ENCODE measurements around the gene CNTNAP4. TPM values are rescaled to one million over a fixed set of nuclear protein-coding genes. Genes with fewer than 3 reads are reported as not detected.
A peak's percentile ranks its signal among the peaks of the same experiment; 100 is the strongest.

The CNTNAP4 gene
- total and polyA plus RNA-seq, 2 of the 8 experiments (the other 6 are each of a cell fraction or from before 2014, with no cell fraction given), result not detected

DNA sequence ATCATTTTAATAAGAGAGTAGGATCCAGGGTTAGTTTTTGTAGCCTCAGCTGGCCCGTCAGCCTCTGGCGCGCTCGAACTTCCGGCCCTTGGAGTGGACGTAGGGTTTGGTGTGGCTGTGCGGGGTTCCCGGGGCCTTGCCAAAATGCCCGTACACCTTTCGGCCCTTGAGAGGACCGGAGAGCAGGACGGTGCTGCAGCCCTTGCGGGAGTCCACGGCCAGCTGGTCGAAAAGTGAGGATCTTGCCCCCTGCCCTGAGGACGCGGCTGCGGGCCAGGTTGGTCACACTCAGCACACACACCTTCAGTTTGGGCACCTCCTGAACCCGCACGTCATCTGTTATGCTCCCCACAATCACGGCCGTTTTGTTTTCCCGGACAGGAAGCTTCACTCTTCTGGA is 42.2 kb upstream of the CNTNAP4 start:
- H3K36me3 ChIP-seq (ENCODE audit: control insufficient read depth in 2 of 4, insufficient read depth in 4 of 4, low read length in 3 of 4), result no peaks in the 10 kb centered on the region
- 94% methylated on average over 18 of the region's 23 CpGs; no CpG with 5 or more reads in 1 of the 2 experiments for WGBS, 2 experiments (ENCODE audit: extremely low coverage in 1 of 2, insufficient coverage in 1 of 2, insufficient read length in 1 of 2, insufficient replicate concordance in 2 of 2, low coverage in 1 of 2, low lambda C conversion rate in 2 of 2, missing lambda C conversion rate in 1 of 2)
- no peak overlapping the region for H2BK120ac ChIP-seq (replicated peaks; ENCODE audit: low read depth, low read length)
- no peak overlapping the region; the same call in 1 of the 2 replicates for H3K18ac ChIP-seq (ENCODE audit: extremely low read depth, low read length)
- ChIA-PET CTCF (ENCODE audit: partially characterized antibody) (no interaction called here), POLR2A (ENCODE audit: partially characterized antibody) (no interaction called here)
- no peaks in the 10 kb centered on the region for H3K4me1 ChIP-seq (replicated peaks in 1 of 4; ENCODE audit: control insufficient read depth in 3 of 4, insufficient read depth in 4 of 4, low read length in 3 of 4)
- H2BK15ac ChIP-seq (ENCODE audit: low read length), result no peak overlapping the region
- no peak overlapping the region for H2AK5ac ChIP-seq (ENCODE audit: low read depth, low read length)
- H2BK5ac ChIP-seq (ENCODE audit: low read depth, low read length), result no peak overlapping the region
- H3K27me3 ChIP-seq (replicated peaks in 1 of 4; ENCODE audit: control insufficient read depth in 3 of 4, extremely low read depth in 1 of 4, insufficient read depth in 3 of 4, low read length in 3 of 4), result no peaks in the 10 kb centered on the region
- H3K56ac ChIP-seq (replicated peaks; ENCODE audit: insufficient read length, low read depth, low read length), result no peak overlapping the region
- no peaks in the 10 kb centered on the region for H3K79me1 ChIP-seq (ENCODE audit: low read depth, low read length)
- H3K4me3 ChIP-seq (ENCODE audit: extremely low read depth in 1 of 4, insufficient read depth in 2 of 4, low read depth in 3 of 4, low read length in 4 of 4), result no peak overlapping the region
- H3K4me2 ChIP-seq (ENCODE audit: insufficient read depth in 1 of 2, low read depth in 2 of 2, low read length in 2 of 2), result no peak overlapping the region
- no peak overlapping the region for H3K23ac ChIP-seq (ENCODE audit: insufficient read length)
- DNase-seq (ENCODE audit: low read depth in 1 of 2, low spot score in 2 of 2) (no peak), FAIRE-seq (no peak)
- no peak overlapping the region for H3K14ac ChIP-seq (ENCODE audit: insufficient read length)
- H2BK12ac ChIP-seq (ENCODE audit: low read depth, low read length), result no peak overlapping the region
- no peak overlapping the region for H3K27ac ChIP-seq (ENCODE audit: low read depth, low read length)
- H2AFZ ChIP-seq (ENCODE audit: low read length), result peak overlapping the region; percentile 32; the same call in 1 of the 2 replicates
- no peak overlapping the region for H2BK20ac ChIP-seq (ENCODE audit: low read length)
- H3K9ac ChIP-seq (replicated peaks in 1 of 4; ENCODE audit: extremely low read depth in 1 of 4, low read depth in 3 of 4, low read length in 3 of 4), result no peak overlapping the region
- H4K20me1 ChIP-seq (replicated peaks in 1 of 2; ENCODE audit: control insufficient read depth in 1 of 2, insufficient read depth in 2 of 2, low read length in 2 of 2), result no peaks in the 10 kb centered on the region
- H4K91ac ChIP-seq (replicated peaks; ENCODE audit: insufficient read length, low read length), result no peak overlapping the region
- no peak overlapping the region for H4K8ac ChIP-seq (ENCODE audit: extremely low read depth, insufficient read depth, low read length)
- no peak overlapping the region for H4K5ac ChIP-seq (ENCODE audit: insufficient read length, low read depth, low read length)
- no peaks in the 10 kb centered on the region for H3K9me3 ChIP-seq (ENCODE audit: insufficient read depth in 2 of 2, low read depth in 1 of 2, low read length in 1 of 2)
- no peaks in the 10 kb centered on the region for H3K79me2 ChIP-seq (ENCODE audit: control insufficient read depth in 1 of 2, insufficient read depth in 2 of 2, low read length in 2 of 2)
- H3K4ac ChIP-seq (replicated peaks; ENCODE audit: insufficient read length, low read depth, low read length), result no peak overlapping the region
- TF ChIP-seq TCF12 (IDR thresholded peaks at IDR 0.05; ENCODE audit: low read depth, low read length) (no peak), PHF8 (conservative IDR thresholded peaks at IDR 0.05; ENCODE audit: low read depth, low read length) (no peak), CBX5 (IDR thresholded peaks at IDR 0.05; ENCODE audit: low read depth, low read length) (no peak), SUZ12 (IDR thresholded peaks at IDR 0.05; ENCODE audit: low read length) (no peak), KDM5A (IDR thresholded peaks at IDR 0.05; ENCODE audit: low read length) (no peak), SAP30 (IDR thresholded peaks at IDR 0.05; ENCODE audit: insufficient read depth, insufficient replicate concordance, low read length) (no peak), CHD1 (IDR thresholded peaks at IDR 0.05; ENCODE audit: low read depth, low read length) (no peak), SP1 (IDR thresholded peaks at IDR 0.05; ENCODE audit: low read depth, low read length) (no peak), RBBP5 (IDR thresholded peaks at IDR 0.05; ENCODE audit: borderline replicate concordance, low read depth, low read length) (no peak), NANOG (IDR thresholded peaks at IDR 0.05; ENCODE audit: insufficient read depth, low read depth, low read length, poor library complexity, severe bottlenecking) (no peak), CHD2 (IDR thresholded peaks at IDR 0.05; ENCODE audit: low read length) (no peak), GABPA (IDR thresholded peaks at IDR 0.05; ENCODE audit: borderline replicate concordance, insufficient read depth, low read length) (no peak), EP300 (IDR thresholded peaks at IDR 0.05; ENCODE audit: borderline replicate concordance in 1 of 2, low read depth in 2 of 2, low read length in 2 of 2) (no peak)
- H3K23me2 ChIP-seq (ENCODE audit: low read depth, low read length), result no peaks in the 10 kb centered on the region
